Measurements from ENCODE around the gene PBX1. TPM values are rescaled to one million over a fixed set of nuclear protein-coding genes. Genes with fewer than 3 reads are reported as not detected.
"Not testable (repeated sequence)": the region's sequence is repeated elsewhere in the genome, so short reads cannot be mapped to it uniquely, and the experiment has no call there.

Gene PBX1
- total RNA-seq: 4.2 TPM

DNA sequence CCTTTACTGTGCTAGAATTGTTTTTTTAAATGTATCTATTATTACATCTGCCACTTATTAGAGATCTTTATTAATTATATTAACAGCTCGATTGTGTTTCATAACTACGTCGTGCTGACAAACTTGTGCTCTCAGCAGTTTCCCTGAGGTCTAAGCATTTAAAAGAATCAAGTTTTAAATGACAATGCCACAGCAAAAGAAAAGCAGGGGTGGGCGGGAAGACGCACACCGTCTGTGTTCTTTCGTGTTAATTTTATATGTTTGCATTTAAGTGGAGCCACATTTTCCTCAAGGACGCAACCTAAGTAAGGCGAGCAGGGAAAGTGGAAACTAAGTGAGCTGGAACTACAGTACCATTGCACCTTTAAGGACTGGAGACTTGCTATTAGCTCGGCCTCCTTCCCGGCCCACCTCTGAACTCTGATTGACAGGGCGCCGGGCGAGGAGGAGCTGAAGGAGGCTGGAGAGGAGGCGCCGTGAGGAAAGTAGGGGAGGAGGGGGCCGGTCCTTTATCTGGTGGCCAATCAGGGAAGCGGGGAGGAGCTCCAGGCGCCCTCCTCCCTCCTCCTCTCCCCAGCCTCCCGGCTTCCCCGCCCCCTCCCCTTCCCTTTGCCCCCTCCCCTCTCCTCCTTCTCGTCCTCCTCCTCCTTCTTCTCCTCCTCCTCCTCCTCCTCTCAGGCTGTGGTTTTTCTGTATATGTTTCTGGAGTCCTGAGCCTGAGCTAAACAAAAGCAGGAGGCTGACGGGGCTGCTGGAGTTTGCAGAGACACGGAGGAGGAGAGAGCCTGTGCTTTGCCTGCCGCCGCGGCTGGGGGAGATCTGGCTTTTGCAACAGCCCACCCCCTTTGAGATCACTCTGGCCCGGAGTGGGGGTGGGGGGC is at the start of gene PBX1:
Gene PBX1, plus strand, starts transcription at position 724 of the 881 bp plus-strand sequence.
- peaks cover 5% of the 10 kb centered on the region for H3K4me1 ChIP-seq (ENCODE audit: insufficient read depth, low read length)
- H3K9me3 ChIP-seq (ENCODE audit: low read depth, low read length): no peaks in the 10 kb centered on the region
- peak within 1 kb of the TSS; percentile 33 for H3K4me3 ChIP-seq (ENCODE audit: low read length)
- H3K27me3 ChIP-seq (ENCODE audit: insufficient read depth, low read length): peaks cover 39% of the 10 kb centered on the region

DNA sequence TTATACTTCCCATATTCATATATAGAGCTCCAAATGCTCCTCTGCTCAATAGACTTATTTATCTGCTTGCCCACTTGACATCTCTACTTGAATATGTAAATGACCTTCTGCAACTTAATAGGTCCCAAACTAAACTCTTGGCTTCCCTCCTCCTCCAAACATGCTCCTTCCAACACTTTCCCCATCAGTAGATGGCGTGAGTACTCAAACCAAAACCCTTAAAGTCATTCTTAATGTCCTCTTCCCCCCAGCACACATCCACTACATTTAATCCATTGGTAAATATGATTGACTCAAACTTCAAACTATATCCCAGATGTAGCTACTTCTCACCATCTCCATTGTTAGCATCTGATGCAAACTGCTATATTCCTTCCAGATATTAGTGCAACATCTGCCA is 48.5 kb upstream of the PBX1 start:
- Histone ChIP-seq H3K27me3 (ENCODE audit: insufficient read depth, low read length) (no peaks in the 10 kb centered on the region), H3K4me1 (ENCODE audit: insufficient read depth, low read length) (no peaks in the 10 kb centered on the region), H3K4me3 (ENCODE audit: low read length) (no peak overlapping the region), H3K9me3 (ENCODE audit: low read depth, low read length) (no peaks in the 10 kb centered on the region)

DNA sequence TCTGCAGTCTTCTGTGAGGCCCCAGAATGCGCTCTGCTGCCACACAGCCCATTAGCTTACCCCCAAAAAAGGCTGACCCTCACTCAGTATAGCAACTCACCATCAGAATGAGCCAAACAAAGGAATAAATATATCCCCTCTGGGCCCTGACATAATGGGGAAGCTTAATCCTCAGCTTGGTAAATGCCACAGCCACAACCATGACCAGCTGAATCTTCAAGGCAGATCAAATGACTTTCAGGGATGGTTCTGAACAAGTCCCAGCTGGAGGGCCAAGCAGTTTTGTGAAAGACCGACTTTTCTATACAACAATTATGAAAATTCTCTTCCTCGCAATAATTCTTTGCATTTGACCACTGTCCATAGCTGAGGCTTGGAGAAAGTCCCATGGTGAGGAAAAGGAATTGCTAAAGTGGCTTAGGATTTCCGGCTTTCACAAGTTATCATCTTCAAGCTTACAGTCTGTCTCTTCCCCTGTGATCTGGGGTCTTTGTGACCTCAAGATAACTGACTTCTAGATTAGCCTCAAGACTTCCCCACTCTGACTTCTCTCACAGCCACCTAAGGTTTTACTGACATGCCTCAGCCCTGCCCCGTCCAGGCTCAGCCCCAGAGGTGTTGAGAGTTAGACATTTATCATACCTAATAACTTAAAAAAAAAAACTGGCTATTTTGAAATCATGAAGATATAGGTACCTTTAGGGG is 47.8 kb upstream of the PBX1 start:
- Histone ChIP-seq H3K4me1 (ENCODE audit: insufficient read depth, low read length) (no peaks in the 10 kb centered on the region), H3K4me3 (ENCODE audit: low read length) (no peak overlapping the region), H3K9me3 (ENCODE audit: low read depth, low read length) (no peaks in the 10 kb centered on the region), H3K27me3 (ENCODE audit: insufficient read depth, low read length) (no peaks in the 10 kb centered on the region)

DNA sequence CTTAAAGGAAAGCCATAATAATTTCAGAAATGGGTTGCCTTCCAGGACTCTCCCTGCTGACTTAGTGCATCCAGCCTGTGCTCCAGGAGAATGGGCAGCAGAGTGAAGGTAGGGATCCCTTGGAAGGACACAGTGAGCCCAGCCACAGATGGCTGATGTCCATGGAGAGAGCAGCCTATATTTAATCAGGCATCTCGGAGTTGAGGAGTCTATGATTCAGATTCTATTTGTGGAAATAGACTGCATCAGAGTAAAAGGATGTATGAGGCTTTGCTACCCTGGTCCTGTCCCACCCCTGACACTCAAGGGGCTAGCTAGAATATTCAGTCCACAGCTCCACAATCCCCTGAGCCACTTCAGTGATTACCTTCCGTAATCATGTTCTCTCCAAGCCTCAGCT is 43.8 kb upstream of the PBX1 start:
- Histone ChIP-seq H3K9me3 (ENCODE audit: low read depth, low read length) (no peaks in the 10 kb centered on the region), H3K4me3 (ENCODE audit: low read length) (no peak overlapping the region), H3K4me1 (ENCODE audit: insufficient read depth, low read length) (no peaks in the 10 kb centered on the region), H3K27me3 (ENCODE audit: insufficient read depth, low read length) (no peaks in the 10 kb centered on the region)

DNA sequence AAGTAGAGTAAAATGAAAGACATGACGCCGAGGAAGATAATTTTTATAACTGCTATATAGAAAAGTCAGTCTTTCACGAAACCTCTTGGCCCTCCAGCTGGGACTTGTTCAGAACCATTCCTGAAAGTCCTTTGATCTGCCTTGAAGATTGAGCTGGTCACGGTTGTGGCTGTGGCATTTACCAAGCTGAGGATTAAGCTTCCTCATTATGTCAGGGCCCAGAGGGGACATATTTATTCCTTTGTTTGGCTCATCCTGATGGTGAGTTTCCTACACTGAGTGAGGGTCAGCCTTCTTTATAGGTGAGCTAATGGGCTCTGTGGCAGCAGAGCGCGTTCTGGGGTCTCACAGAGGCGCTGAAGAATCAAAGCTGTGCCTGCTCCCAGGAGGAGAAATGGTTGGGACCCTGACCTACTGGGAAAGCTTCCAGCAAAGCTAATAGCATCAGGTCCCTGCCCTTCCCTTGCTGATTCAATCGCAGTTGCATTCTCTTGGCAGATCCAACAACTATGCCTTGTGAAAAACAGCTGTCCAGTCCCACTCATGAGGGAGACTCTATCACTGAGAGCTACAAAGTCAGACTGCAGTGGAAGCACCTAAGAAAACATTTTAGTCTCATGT is 43.2 kb upstream of the PBX1 start:
- Histone ChIP-seq H3K27me3 (ENCODE audit: insufficient read depth, low read length) (no peaks in the 10 kb centered on the region), H3K4me3 (ENCODE audit: low read length) (no peak overlapping the region), H3K9me3 (ENCODE audit: low read depth, low read length) (no peaks in the 10 kb centered on the region), H3K4me1 (ENCODE audit: insufficient read depth, low read length) (no peaks in the 10 kb centered on the region)

DNA sequence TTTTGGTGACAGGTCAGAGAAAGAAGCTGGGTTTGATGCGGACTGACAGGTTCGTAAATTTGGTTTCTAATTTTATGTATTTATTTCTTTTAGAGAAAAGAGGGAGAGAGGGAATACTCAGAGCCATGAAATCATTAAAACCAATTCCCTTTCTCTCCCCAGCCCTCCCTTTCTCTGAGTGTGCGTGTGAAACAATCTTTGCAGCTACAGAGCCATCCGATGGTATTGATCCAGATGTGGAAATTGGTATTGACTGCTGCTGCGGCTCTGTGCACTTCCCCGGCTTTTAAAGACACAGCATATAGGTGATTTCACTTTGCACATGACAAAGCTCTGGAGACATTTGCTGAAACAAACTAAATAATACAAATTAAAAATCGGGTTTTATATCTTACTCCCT is 42.4 kb upstream of the PBX1 start:
- no peak overlapping the region for H3K4me3 ChIP-seq (ENCODE audit: low read length)
- H3K4me1 ChIP-seq (ENCODE audit: insufficient read depth, low read length): no peaks in the 10 kb centered on the region
- no peaks in the 10 kb centered on the region for H3K9me3 ChIP-seq (ENCODE audit: low read depth, low read length)
- H3K27me3 ChIP-seq (ENCODE audit: insufficient read depth, low read length): no peaks in the 10 kb centered on the region

DNA sequence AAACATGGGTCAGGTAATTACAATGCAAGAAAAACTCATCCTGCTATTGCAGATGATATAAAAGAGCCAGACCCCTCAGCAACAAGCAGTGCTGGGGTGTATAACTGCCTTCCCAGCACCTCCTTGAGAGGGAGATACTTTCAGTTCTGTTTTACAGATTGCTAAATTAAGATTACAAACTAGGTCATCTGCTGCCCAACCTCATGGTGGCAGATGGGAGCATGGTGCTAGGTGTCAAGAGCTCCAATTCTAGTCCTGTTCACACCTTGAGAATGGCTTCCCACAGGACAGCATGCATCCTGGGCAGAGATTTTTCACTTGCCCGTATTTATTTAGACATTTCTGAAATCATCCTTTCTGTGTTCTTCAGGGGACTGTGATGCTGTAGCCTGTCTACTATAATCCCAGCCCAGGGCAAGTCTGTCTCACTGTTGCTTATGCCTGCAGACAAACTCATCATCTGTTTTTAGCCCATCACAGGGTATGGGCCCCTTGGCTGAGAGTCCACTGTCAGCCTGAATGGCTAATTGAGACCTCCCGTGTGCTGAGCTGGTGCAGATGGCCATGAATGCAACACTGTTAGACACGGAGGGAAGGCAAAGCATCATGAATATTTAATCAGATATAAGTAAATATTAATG is 40.2 kb upstream of the PBX1 start:
- Histone ChIP-seq H3K27me3 (ENCODE audit: insufficient read depth, low read length) (no peaks in the 10 kb centered on the region), H3K4me3 (ENCODE audit: low read length) (no peak overlapping the region), H3K9me3 (ENCODE audit: low read depth, low read length) (no peaks in the 10 kb centered on the region), H3K4me1 (ENCODE audit: insufficient read depth, low read length) (no peaks in the 10 kb centered on the region)

DNA sequence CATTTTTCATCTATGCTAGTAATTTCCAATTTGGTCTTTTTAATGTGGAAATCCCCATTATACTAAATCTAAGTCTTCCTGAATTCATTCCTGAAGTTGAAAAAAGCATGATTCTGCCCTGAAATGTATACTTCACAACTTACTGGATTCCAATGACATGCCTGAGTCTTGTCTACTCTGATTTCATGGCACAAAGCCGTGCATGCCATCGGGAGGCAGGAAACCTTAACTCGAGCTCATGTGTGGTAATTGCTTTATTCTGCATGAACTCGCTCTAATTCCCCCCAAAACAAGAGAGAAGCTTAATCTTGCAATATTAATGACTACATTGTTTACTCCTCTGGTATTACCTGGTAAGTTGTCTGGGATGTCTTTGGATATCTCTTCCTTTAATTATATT is 39.6 kb upstream of the PBX1 start:
- Histone ChIP-seq H3K9me3 (ENCODE audit: low read depth, low read length) (no peaks in the 10 kb centered on the region), H3K27me3 (ENCODE audit: insufficient read depth, low read length) (no peaks in the 10 kb centered on the region), H3K4me3 (ENCODE audit: low read length) (no peak overlapping the region), H3K4me1 (ENCODE audit: insufficient read depth, low read length) (no peaks in the 10 kb centered on the region)

DNA sequence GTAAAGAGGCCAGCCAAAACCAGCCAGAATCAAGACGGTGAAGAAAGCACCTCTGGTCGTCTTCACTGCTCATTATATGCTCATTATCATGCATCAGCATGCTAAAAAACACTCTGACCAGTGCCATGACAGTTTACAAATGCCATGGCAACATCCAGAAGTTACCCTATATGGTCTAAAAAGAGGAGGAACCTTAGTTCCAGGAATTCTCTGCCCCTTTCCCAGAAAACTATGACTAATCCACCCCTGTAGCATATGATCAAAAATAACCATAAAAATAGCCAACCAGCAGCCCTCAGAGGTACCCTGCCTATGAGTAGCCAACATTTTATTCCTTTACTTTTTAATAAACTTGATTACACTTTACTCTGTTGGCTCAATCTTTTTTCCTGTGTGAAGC is 34.2 kb upstream of the PBX1 start:
- H3K4me3 ChIP-seq (ENCODE audit: low read length): no peak overlapping the region
- H3K4me1 ChIP-seq (ENCODE audit: insufficient read depth, low read length): no peaks in the 10 kb centered on the region
- peaks cover 12% of the 10 kb centered on the region for H3K9me3 ChIP-seq (ENCODE audit: low read depth, low read length)
- H3K27me3 ChIP-seq (ENCODE audit: insufficient read depth, low read length): no peaks in the 10 kb centered on the region

DNA sequence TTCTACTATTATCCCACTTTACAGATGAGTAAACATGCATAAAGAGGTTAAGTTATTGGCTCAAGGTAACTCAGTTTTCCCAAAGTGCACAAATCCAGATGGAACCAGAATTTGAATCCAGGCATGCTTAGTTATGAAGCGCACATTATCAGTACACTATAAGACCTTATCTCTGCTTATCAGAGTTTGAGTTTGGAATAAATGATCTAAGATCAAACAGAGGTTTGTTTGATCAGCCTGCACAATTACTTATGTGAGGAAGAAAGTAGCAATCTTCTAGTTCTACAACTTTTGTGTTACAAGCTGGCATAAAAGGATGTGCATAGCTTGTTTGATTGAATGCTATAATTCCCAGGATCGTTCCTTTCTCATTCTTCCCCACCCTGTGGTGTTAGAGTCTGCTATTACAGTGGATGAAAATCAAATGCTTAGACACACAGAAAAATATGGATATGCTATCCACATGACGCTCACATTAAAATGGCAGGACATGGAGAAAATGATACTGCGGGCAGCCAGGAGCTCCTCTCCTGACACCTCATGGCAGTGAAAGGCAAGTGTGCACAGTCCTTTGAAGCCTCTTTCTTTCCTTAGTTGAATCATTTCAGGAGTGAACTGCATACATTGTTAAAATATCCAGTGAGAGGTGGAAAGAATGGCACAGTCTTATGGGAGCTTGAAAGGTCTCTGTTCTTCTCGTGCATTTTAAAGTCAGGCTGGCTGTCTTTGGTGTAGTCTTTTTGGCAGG is 23.9 kb upstream of the PBX1 start:
- Histone ChIP-seq H3K4me3 (ENCODE audit: low read length) (no peak overlapping the region), H3K27me3 (ENCODE audit: insufficient read depth, low read length) (no peaks in the 10 kb centered on the region), H3K4me1 (ENCODE audit: insufficient read depth, low read length) (no peaks in the 10 kb centered on the region), H3K9me3 (ENCODE audit: low read depth, low read length) (no peaks in the 10 kb centered on the region)

DNA sequence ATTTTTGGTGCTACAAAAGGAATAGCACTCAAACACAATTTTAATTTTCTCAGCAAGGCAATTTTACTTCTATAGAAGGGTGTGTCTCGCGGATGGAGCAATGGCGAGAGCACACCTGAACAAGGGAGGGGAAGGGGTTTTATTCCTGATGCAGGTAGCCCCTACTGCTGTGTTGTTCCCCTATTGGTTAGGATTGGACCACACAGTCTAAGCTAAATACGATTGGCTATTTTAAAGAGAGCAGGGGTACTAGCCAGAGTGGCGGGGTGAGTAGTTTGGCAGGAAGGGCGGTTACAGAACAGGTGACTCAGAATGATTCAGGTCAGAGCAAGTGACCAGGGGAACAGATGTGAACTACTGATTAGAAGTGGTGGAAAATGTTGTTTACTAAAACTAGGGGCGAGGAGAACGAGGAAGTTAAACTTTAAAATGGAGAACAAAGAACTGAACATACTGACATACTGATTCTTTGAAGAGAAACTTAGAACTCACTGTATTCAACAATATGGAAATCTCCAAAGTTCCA is 6.5 kb upstream of the PBX1 start:
- H3K4me3 ChIP-seq (ENCODE audit: low read length); H3K27me3 ChIP-seq (ENCODE audit: insufficient read depth, low read length): not testable (repeated sequence)

DNA sequence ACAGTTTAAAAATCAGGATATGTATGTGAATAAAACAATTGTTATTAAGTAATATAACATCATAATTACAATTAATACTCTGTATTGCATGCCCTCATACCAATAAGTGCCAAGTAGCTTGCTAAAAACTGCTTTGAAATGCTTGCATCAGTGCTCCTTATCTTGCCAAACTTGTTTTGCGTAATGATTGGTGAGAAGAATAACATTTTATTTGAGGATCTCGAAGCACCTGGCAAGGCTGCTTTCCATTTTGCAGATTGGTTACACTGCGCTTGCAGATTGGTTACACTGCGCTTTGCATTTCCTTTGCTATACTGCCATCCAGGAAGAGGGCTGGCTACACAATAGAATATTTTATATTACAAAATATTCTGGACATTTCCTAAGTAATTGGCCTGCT is 1.7 kb upstream of the PBX1 start:
- H3K4me1 ChIP-seq (ENCODE audit: insufficient read depth, low read length): peaks cover 5% of the 10 kb centered on the region
- H3K9me3 ChIP-seq (ENCODE audit: low read depth, low read length): no peaks in the 10 kb centered on the region
- H3K27me3 ChIP-seq (ENCODE audit: insufficient read depth, low read length): peaks cover 31% of the 10 kb centered on the region
- H3K4me3 ChIP-seq (ENCODE audit: low read length): no peak overlapping the region

More for the DNA sequence above, 6.5 kb upstream of the PBX1 start:
- not testable (repeated sequence) for H3K4me1 ChIP-seq (ENCODE audit: insufficient read depth, low read length); H3K9me3 ChIP-seq (ENCODE audit: low read depth, low read length)

DNA sequence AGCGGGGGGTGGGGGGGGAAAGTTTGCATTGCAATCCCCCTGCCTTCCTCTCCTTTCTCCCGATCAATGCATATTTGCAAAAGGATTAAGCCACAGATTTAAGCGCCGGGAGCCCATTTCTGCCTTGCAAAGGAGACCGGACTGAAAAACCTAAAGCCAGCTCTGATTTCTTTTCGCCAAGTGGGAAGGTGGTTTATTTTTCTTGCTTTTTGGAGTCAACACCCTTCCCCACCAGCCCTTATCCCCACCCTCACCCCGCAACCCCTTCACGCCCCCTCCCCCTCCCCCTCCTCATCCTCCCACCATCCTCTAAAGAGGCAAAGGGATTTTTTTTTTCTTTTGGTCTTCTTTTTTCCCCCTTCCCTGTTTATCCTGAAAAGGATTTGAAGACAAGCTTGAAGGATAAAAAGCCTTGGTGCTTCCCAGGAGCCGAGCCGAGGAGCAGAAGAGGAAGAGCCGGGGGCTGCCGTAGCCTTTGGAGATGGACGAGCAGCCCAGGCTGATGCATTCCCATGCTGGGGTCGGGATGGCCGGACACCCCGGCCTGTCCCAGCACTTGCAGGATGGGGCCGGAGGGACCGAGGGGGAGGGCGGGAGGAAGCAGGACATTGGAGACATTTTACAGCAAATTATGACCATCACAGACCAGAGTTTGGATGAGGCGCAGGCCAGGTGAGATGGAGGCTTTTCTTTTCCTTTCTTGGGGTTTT is 513 bp downstream of the PBX1 start:
- peaks cover 5% of the 10 kb centered on the region for H3K4me1 ChIP-seq (ENCODE audit: insufficient read depth, low read length)
- peak overlapping the region; percentile 16 for H3K4me3 ChIP-seq (ENCODE audit: low read length)
- peaks cover 39% of the 10 kb centered on the region for H3K27me3 ChIP-seq (ENCODE audit: insufficient read depth, low read length)
- H3K9me3 ChIP-seq (ENCODE audit: low read depth, low read length): no peaks in the 10 kb centered on the region

DNA sequence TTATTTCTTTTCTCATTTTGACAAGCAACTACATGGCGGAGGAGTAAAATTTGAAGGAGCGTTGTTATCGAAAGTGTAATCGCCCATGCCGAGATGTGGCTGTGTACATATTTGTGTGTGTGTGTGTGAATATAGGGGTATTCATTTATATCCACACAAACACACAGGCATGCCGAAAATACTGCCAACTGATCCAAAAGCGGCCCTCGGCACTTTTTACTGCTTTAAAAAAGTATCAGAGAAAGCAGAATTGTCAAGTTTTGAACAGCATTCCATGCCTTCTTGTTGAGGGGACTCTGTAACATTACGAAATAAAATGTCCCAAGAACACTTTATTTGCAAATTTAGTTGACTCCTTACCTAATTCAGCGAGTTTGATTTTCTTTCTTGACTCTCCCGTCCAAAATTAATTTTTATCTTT is 1.1 kb downstream of the PBX1 start:
- Histone ChIP-seq H3K4me1 (ENCODE audit: insufficient read depth, low read length) (peaks cover 5% of the 10 kb centered on the region), H3K27me3 (ENCODE audit: insufficient read depth, low read length) (peaks cover 39% of the 10 kb centered on the region), H3K4me3 (ENCODE audit: low read length) (peak overlapping the region; percentile 16), H3K9me3 (ENCODE audit: low read depth, low read length) (no peaks in the 10 kb centered on the region)

Measured in mononuclear cell (primary cell).